PC-9 (cell line): ENCODE results near the gene SPEM3.

Experiments
- EZH2 ChIP-seq: fragments of 200-600 bp; sonication (generic); IDR thresholded peaks from 2 replicates; pipeline ENCODE4 v1.8.0; 2017; ENCODE audit warnings: antibody characterized with exemption, low read depth
- TF ChIP-seq, protein P1 (sequence below): fragments of 200-600 bp; sonication (generic); conservative IDR thresholded peaks from 2 replicates; pipeline ENCODE4 v1.6.1; 2017; ENCODE audit warnings: mixed run types, antibody characterized with exemption, mild to moderate bottlenecking, moderate library complexity

DNA sequence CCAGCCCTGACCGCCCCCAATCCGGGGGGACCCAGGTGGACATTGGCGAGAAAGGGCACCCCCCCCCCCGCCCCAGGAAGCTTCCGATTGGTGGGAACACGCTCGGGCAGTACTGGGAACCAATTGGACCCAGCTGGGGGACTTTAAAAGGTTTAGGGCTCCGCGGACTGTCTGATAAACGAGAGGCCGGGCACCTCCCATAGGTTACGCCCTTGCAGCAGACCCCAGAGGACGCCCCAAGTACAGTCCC is 25.0 kb upstream of the SPEM3 start:
- TF ChIP-seq, protein P1, sequence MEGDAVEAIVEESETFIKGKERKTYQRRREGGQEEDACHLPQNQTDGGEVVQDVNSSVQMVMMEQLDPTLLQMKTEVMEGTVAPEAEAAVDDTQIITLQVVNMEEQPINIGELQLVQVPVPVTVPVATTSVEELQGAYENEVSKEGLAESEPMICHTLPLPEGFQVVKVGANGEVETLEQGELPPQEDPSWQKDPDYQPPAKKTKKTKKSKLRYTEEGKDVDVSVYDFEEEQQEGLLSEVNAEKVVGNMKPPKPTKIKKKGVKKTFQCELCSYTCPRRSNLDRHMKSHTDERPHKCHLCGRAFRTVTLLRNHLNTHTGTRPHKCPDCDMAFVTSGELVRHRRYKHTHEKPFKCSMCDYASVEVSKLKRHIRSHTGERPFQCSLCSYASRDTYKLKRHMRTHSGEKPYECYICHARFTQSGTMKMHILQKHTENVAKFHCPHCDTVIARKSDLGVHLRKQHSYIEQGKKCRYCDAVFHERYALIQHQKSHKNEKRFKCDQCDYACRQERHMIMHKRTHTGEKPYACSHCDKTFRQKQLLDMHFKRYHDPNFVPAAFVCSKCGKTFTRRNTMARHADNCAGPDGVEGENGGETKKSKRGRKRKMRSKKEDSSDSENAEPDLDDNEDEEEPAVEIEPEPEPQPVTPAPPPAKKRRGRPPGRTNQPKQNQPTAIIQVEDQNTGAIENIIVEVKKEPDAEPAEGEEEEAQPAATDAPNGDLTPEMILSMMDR: no peak
- TF ChIP-seq EZH2: no peak
